SK-N-SH (cell line): Measurements from ENCODE around the gene KPRP.

Experiments used
- CHD2 ChIP-seq: fragments of 150-350 bp; IDR thresholded peaks from 2 replicates; pipeline ENCODE4 v1.6.1; 2018; ENCODE audit warnings: low read length; ENCODE audit not compliant: partially characterized antibody
- MEF2A ChIP-seq: IDR thresholded peaks from 2 replicates; pipeline ENCODE4 v1.4.0; 2012; ENCODE audit warnings: low read depth, borderline replicate concordance
- NFIC ChIP-seq: IDR thresholded peaks from 2 replicates; pipeline ENCODE4 v1.4.0; 2012; ENCODE audit warnings: borderline replicate concordance
- POLR2AphosphoS5 ChIP-seq: IDR thresholded peaks from 2 replicates; pipeline ENCODE4 v1.6.1; 2012; ENCODE audit warnings: low read depth, low read length
- TAF1 ChIP-seq: IDR thresholded peaks from 2 replicates; pipeline ENCODE4 v1.6.1; 2012; ENCODE audit warnings: low read depth, mild to moderate bottlenecking, low read length, moderate library complexity, borderline replicate concordance
- TF ChIP-seq, protein P1 (sequence below): fragments of 200-600 bp; sonication (generic); IDR thresholded peaks from 2 replicates; pipeline ENCODE4 v1.6.1; 2017; ENCODE audit warnings: antibody characterized with exemption, mild to moderate bottlenecking, moderate library complexity
- TF ChIP-seq, protein P2 (sequence below): IDR thresholded peaks from 2 replicates; pipeline ENCODE4; 2012

DNA sequence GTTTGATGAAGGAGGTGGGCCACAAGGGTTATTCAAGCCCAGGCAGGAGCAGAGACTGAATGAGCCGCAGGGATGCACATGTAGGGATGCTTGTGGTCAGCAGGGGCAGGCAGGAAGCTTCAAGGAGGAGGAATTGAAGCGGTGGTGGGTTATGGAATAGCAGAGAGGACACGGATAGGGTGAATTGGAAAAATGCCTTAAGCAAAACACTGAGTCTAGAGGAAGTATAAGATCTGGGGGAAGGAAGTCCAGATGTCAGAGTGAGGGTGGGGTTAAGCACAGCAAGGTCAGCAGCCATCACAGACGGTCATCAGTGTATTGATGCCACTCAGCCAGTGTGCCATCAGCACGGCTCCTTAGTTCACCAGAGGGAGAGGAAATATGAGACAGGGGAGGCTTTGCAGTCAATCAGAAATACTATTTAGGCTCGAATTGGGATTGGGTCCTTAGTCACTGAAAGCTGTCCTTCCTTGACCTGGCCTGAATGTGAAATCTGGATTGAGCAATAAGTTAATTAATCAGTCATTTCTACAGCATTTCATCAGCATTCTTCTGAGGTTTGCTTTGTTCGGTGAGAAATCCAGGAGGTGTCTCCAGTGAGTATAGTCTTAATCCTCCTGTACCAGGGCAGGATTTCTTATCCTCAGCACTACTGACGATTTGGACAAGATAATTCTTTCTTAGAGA is 11.2 kb downstream of the KPRP start:
- no peak for TF ChIP-seq TAF1
- TF ChIP-seq, protein P1, sequence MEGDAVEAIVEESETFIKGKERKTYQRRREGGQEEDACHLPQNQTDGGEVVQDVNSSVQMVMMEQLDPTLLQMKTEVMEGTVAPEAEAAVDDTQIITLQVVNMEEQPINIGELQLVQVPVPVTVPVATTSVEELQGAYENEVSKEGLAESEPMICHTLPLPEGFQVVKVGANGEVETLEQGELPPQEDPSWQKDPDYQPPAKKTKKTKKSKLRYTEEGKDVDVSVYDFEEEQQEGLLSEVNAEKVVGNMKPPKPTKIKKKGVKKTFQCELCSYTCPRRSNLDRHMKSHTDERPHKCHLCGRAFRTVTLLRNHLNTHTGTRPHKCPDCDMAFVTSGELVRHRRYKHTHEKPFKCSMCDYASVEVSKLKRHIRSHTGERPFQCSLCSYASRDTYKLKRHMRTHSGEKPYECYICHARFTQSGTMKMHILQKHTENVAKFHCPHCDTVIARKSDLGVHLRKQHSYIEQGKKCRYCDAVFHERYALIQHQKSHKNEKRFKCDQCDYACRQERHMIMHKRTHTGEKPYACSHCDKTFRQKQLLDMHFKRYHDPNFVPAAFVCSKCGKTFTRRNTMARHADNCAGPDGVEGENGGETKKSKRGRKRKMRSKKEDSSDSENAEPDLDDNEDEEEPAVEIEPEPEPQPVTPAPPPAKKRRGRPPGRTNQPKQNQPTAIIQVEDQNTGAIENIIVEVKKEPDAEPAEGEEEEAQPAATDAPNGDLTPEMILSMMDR: no peak
- TF ChIP-seq, protein P2, sequence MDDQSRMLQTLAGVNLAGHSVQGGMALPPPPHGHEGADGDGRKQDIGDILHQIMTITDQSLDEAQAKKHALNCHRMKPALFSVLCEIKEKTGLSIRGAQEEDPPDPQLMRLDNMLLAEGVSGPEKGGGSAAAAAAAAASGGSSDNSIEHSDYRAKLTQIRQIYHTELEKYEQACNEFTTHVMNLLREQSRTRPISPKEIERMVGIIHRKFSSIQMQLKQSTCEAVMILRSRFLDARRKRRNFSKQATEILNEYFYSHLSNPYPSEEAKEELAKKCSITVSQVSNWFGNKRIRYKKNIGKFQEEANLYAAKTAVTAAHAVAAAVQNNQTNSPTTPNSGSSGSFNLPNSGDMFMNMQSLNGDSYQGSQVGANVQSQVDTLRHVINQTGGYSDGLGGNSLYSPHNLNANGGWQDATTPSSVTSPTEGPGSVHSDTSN: no peak
- TF ChIP-seq POLR2AphosphoS5: no peak
- TF ChIP-seq NFIC: no peak
- TF ChIP-seq CHD2: no peak
- TF ChIP-seq MEF2A: no peak
